BJ (cell line): ENCODE data around the gene GNAI2. TPM values are rescaled to one million over a fixed set of nuclear protein-coding genes. Genes with fewer than 3 reads are reported as not detected.

Source experiments
- CTCF ChIA-PET: fragments of 350-600 bp; formaldehyde crosslinking; extraction: SDS; loops from one replicate; lab custom pipeline; 2021; ENCODE audit warnings: antibody characterized with exemption, inconsistent platforms; lab: Yijun Ruan, JAX
- POLR2A ChIA-PET: fragments of 300-600 bp; sonication (Branson Sonifier 250); formaldehyde crosslinking; extraction: SDS; loops from one replicate; lab custom pipeline; 2021; ENCODE audit warnings: antibody characterized with exemption; lab: Charles Lee
- DNase-seq: peaks from one replicate; pipeline ENCODE4 v3.0.0-alpha.2; 2011; ENCODE audit warnings: low read depth
- H3K27me3 ChIP-seq: 2 replicates; pipeline ENCODE4 v1.6.0; 2011; ENCODE audit warnings: low read length; ENCODE audit not compliant: control insufficient read depth, insufficient read depth
- H3K36me3 ChIP-seq: 2 replicates; pipeline ENCODE4 v1.5.1; 2011; ENCODE audit warnings: low read length; ENCODE audit not compliant: control insufficient read depth, insufficient read depth
- H3K4me3 ChIP-seq: 2 replicates; pipeline ENCODE4 v1.5.1; 2011; ENCODE audit warnings: low read depth, mild to moderate bottlenecking, control low read depth, low read length
- polyA minus RNA-seq: library from RNA; depleted of rRNA, polyadenylated mRNA; stranded (reverse); fragments of >200 nt; gene quantifications from 2 replicates; pipeline ENCODE4 v1.2.3, GENCODE V29; 2011; rRNA and poly(A)+ RNA removed
- polyA plus RNA-seq: library from polyadenylated mRNA; depleted of rRNA; stranded (reverse); fragments of >200 nt; gene quantifications from 2 replicates; pipeline ENCODE4 v1.2.3, GENCODE V29; 2011; rRNA removed
- TF ChIP-seq, protein P1 (sequence below): IDR thresholded peaks from 2 replicates; pipeline ENCODE4 v1.5.1; 2011; ENCODE audit warnings: low read depth, mild to moderate bottlenecking, control low read depth, inconsistent platforms, low read length, moderate library complexity; ENCODE audit not compliant: insufficient read depth

Gene GNAI2
- polyA plus RNA-seq (574 and 887 TPM in 2 replicates), polyA minus RNA-seq (386 and 559 TPM in 2 replicates)

DNA sequence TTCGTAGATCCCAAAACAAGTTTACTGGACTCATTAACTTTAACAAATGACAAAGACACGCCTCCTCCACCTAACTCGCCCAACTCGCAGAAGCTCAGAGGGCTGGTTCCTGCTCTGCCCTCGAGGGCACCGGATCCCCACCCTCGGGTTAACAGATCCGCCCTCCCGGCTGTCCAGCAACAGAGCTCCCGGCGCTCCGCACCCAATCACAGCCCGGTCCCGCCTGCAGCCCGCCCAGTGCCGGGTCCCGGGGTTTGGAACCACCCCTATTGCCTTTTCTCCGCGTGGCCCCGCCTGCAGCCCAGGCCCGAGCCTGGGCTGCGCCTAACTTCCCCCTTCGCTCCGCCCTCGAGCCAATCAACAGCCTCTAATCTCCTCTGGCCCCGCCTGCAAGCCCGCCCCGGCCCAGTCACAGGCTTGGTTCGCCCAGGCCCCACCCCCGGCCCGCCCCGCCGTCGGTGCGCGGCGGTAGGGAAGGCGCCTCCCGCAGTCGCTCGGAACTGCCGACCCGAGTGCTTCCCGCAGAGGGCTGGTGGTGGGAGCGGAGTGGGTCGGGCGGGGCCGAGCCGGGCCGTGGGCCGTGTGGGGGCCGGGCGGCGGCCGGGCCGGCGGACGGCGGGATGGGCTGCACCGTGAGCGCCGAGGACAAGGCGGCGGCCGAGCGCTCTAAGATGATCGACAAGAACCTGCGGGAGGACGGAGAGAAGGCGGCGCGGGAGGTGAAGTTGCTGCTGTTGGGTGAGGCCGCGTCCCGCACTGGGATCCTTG is at the start of gene GNAI2:
Gene GNAI2 (plus strand): TSS at position 489 of the 768 bp plus-strand sequence. CDS start 132 bp downstream, at position 621.
- ChIA-PET POLR2A (interaction anchor here (0.5 to 1.0 kb wide), 9 partner anchors 11 to 1479 kb away, joined by 3 to 7 read pairs (median 5); no protein-coding TSS in a partner anchor), CTCF (interaction anchor here (0.6 to 3.8 kb wide), 13 partner anchors 9 to 92 kb away, joined by 3 to 41 read pairs (median 4); partner anchors contain the start of gene TUSC2)
- Histone ChIP-seq H3K27me3 (no peaks in the 10 kb centered on the region), H3K36me3 (peaks cover 3% of the 10 kb centered on the region; the same call in 1 of the 2 replicates), H3K4me3 (peak within 1 kb of the TSS; percentile 76)
- peak; percentile 93 for DNase-seq
- TF ChIP-seq, protein P1, sequence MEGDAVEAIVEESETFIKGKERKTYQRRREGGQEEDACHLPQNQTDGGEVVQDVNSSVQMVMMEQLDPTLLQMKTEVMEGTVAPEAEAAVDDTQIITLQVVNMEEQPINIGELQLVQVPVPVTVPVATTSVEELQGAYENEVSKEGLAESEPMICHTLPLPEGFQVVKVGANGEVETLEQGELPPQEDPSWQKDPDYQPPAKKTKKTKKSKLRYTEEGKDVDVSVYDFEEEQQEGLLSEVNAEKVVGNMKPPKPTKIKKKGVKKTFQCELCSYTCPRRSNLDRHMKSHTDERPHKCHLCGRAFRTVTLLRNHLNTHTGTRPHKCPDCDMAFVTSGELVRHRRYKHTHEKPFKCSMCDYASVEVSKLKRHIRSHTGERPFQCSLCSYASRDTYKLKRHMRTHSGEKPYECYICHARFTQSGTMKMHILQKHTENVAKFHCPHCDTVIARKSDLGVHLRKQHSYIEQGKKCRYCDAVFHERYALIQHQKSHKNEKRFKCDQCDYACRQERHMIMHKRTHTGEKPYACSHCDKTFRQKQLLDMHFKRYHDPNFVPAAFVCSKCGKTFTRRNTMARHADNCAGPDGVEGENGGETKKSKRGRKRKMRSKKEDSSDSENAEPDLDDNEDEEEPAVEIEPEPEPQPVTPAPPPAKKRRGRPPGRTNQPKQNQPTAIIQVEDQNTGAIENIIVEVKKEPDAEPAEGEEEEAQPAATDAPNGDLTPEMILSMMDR = no peak

DNA sequence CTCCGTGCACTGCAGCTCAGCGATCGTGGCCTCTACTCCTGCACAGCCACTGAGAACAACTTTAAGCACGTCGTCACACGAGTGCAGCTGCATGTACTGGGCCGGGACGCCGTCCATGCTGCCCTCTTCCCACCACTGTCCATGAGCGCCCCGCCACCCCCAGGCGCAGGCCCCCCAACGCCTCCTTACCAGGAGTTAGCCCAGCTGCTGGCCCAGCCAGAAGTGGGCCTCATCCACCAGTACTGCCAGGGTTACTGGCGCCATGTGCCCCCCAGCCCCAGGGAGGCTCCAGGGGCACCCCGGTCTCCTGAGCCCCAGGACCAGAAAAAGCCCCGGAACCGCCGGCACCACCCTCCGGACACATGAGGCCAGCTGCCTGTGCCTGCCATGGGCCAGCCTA is 48.3 kb upstream of the GNAI2 start:
- Histone ChIP-seq H3K27me3 (no peaks in the 10 kb centered on the region; the same call in 1 of the 2 replicates), H3K4me3 (no peak overlapping the region), H3K36me3 (no peaks in the 10 kb centered on the region)
- CTCF ChIA-PET = interaction anchor here (1.1 to 16.3 kb wide), 5 partner anchors 13 to 65 kb away, joined by 3 to 313 read pairs (median 6); no protein-coding TSS in a partner anchor
- POLR2A ChIA-PET = no interaction called here
- DNase-seq = no peak
- TF ChIP-seq, protein P1 = no peak

DNA sequence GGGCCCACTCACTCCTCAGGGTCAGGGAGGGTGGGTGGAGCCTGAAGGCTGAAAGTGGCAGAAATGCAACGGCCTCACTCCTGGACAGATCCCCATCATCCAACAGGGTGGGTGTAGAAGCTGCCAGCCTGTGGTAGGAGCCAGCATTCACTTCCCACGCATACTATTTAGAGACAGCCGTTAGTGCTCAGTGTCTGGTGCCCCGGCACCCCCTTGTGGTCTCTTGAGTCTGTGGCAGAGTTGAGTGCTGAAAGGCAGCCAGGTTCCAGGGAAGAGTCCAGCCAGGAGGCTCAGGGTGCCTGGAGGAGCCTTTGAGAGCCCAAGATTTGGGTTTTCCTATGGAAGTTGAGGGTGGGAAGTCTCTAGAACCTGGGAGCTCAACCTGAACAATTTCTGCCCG is 46.7 kb upstream of the GNAI2 start:
- no peak overlapping the region for H3K4me3 ChIP-seq
- peaks cover 5% of the 10 kb centered on the region for H3K27me3 ChIP-seq
- CTCF ChIA-PET = interaction anchor here (0.7 to 16.3 kb wide), 25 partner anchors 10 to 100 kb away, joined by 3 to 378 read pairs (median 5); partner anchors contain the start of genes GNAI2 and RBM5
- TF ChIP-seq, protein P1 = peak; percentile 93
- H3K36me3 ChIP-seq = no peaks in the 10 kb centered on the region
- POLR2A ChIA-PET = no interaction called here
- no peak for DNase-seq

DNA sequence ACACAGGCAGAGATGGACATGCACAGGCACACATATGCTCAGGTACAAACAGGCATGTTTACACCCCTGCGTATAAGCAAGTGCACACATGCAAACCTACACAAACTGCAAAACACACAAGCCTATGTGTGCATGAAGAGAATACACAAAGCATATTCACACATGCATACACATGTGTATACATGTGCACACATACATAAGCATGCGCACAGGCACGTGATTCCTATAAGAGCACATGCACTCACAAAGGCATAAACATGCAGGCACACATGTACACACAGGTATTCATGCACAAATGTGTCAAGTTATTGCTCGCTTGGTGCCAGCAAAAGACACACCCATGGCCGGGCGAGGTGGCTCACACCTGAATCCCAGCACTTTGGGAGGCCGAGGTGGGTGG is 46.0 kb upstream of the GNAI2 start:
- ChIA-PET POLR2A (no interaction called here), CTCF (interaction anchor here (0.5 to 16.3 kb wide), 24 partner anchors 18 to 387 kb away, joined by 3 to 378 read pairs (median 4); partner anchors contain the start of genes GNAI2, INKA1 and RBM5)
- no peak overlapping the region for H3K4me3 ChIP-seq
- H3K27me3 ChIP-seq = peaks cover 5% of the 10 kb centered on the region
- TF ChIP-seq, protein P1 = no peak
- no peaks in the 10 kb centered on the region for H3K36me3 ChIP-seq
- no peak for DNase-seq
